Spleen (tissue), 11 donors: ENCODE data around the gene COBL. TPM values are rescaled to one million over a fixed set of nuclear protein-coding genes. Genes with fewer than 3 reads are reported as not detected.

Experiments
- DNase-seq: peaks from one replicate; pipeline ENCODE4 v3.0.0-alpha.2; 2020
- H3K27ac ChIP-seq, 8 donors: fragments of 200-600 bp; sonication (generic) in 7 of 8; 1 replicate in 4 of 8; 2 replicates in 4 of 8; pipeline versions ENCODE4 v1.5.0 to v1.8.0; 2016 to 2021; ENCODE audit warnings: inconsistent platforms in 4 of 8, mild to moderate bottlenecking in 4 of 8, moderate library complexity in 1 of 8
- H3K27me3 ChIP-seq, 7 donors: fragments of 200-600 bp; sonication (generic) in 6 of 7; replicated peaks in 1 of 7; 1 replicate in 4 of 7; 2 replicates in 3 of 7; pipeline versions ENCODE4 v1.5.0 to v1.8.0; 2016 to 2021; ENCODE audit warnings: inconsistent platforms in 3 of 7, mild to moderate bottlenecking in 1 of 7
- H3K36me3 ChIP-seq, 6 donors: fragments of 200-600 bp; sonication (generic) in 5 of 6; 1 replicate in 4 of 6; 2 replicates in 2 of 6; pipeline versions ENCODE4 v1.5.0 to v1.8.0; 2016 to 2021; ENCODE audit warnings: inconsistent platforms in 2 of 6
- H3K4me1 ChIP-seq, 6 donors: fragments of 200-600 bp; sonication (generic) in 5 of 6; 1 replicate in 3 of 6; 2 replicates in 3 of 6; pipeline versions ENCODE4 v1.5.0 to v1.8.0; 2016 to 2021; ENCODE audit warnings: inconsistent platforms in 3 of 6
- H3K4me3 ChIP-seq, 8 donors: fragments of 200-600 bp; sonication (generic) in 7 of 8; 1 replicate in 4 of 8; 2 replicates in 4 of 8; pipeline versions ENCODE4 v1.5.0 to v1.8.0; 2016 to 2021; ENCODE audit warnings: inconsistent platforms in 4 of 8, mild to moderate bottlenecking in 4 of 8, moderate library complexity in 2 of 8
- H3K9me3 ChIP-seq, 8 donors: fragments of 200-600 bp; sonication (generic) in 7 of 8; 1 replicate in 4 of 8; 2 replicates in 4 of 8; pipeline versions ENCODE4 v1.5.0 to v1.8.0; 2016 to 2021; ENCODE audit warnings: inconsistent platforms in 4 of 8
- CTCF ChIP-seq, 11 experiments: fragments of 200-600 bp in 7 of 11; fragments of 450-650 bp in 4 of 11; sonication (generic) in 4 of 11; IDR thresholded peaks in 8 of 11; conservative IDR thresholded peaks in 3 of 11; 1 replicate in 7 of 11; 2 replicates in 4 of 11; pipeline versions ENCODE4 v1.4.0 to v1.8.0; 2016 to 2021; ENCODE audit warnings: antibody characterized with exemption in 11 of 11, inconsistent platforms in 4 of 11, mild to moderate bottlenecking in 1 of 11
- POLR2A ChIP-seq, 3 donors: fragments of 450-650 bp; IDR thresholded peaks; one replicate each; pipeline ENCODE4 v1.5.1; 2017; ENCODE audit warnings: antibody characterized with exemption in 3 of 3, mild to moderate bottlenecking in 1 of 3
- POLR2AphosphoS5 ChIP-seq, 3 donors: sonication (generic); formaldehyde crosslinking; IDR thresholded peaks; one replicate each; pipeline ENCODE4 v1.5.1; 2017; ENCODE audit warnings: antibody characterized with exemption in 3 of 3
- WGBS, 5 donors: extraction: QIAGEN DNeasy Blood & Tissue Kit in 3 of 5; methylation state at CpG; one replicate each; pipeline versions ENCODE4 v1.1.5 to v1.1.7; 2013 to 2018; 5-methylcytosine and 5-hydroxymethylcytosine counted together
- intact Hi-C: fragments of 100-400 bp; cut with DNase I; formaldehyde crosslinking; loops from one replicate; pipeline ENCODE4 v1.15.0; 2023; ENCODE audit warnings: low total_unique reads
- polyA plus RNA-seq, 3 donors: library from polyadenylated mRNA; stranded (reverse); fragments of 200-250 nt; gene quantifications; one replicate each; pipeline ENCODE4 v1.2.1, GENCODE V29; 2013
- total RNA-seq, 7 donors: library from RNA; depleted of rRNA in 3 of 7; stranded (reverse); fragments of >200 nt in 3 of 7; fragmentation: NEBNext Ultra II Directional in 4 of 7; extraction: Animal tissue kit (Norgen Biotek cat#: 25700) in 4 of 7; gene quantifications; one replicate each; pipeline versions ENCODE4 v1.1.0 to v1.2.1, GENCODE V29; 2016 to 2021
- donor health status: healthy with polysubstance abuse.
- donor health status: DM: no; HTN: no; CAD: no; lungs with moderate emphysema.
- donor health status: DM: no; HTN: no; CAD: no.
- donor health status: Bipolar disorder and iron deficiency.
- donor health status: healthy.
- donor health status: DM: no; HTN: no; CAD: no.
- donor health status: DM: yes; HTN: yes; CAD: no.

COBL gene
- total and polyA plus RNA-seq, 10 donors = 0.09 to 0.80 (median 0.57) TPM; not detected in 1

GRCh38 chr7:51224811-51225595, 91.6 kb downstream of the COBL start:
- intact Hi-C loops = no loop called here
- Histone ChIP-seq H3K27ac (no peak overlapping the region), H3K36me3 (no peaks in the 10 kb centered on the region), H3K4me3 (no peak overlapping the region), H3K27me3 (peaks cover 0 to 6% (median 0%) of the 10 kb centered on the region in 7 donors), H3K4me1 (no peaks in the 10 kb centered on the region), H3K9me3 (no peaks in the 10 kb centered on the region)
- WGBS, 5 donors = 76 to 84% (median 81%) methylated on average over 17 of the region's 17 CpGs
- DNase-seq = no peak
- TF ChIP-seq CTCF (IDR thresholded peaks at IDR 0.05 in 8 of 11, conservative IDR thresholded peaks at IDR 0.05 in 3 of 11) (no peak), POLR2A (IDR thresholded peaks at IDR 0.05) (no peak), POLR2AphosphoS5 (IDR thresholded peaks at IDR 0.05) (no peak)

GRCh38 chr7:51223505-51223904, 93.1 kb downstream of the COBL start:
- no peak for DNase-seq
- no peaks in the 10 kb centered on the region for H3K9me3 ChIP-seq
- H3K36me3 ChIP-seq = no peaks in the 10 kb centered on the region
- intact Hi-C loops = no loop called here
- 80 to 91% (median 82%) methylated on average over 2 of the region's 2 CpGs for WGBS, 5 donors
- no peak for TF ChIP-seq POLR2AphosphoS5 (IDR thresholded peaks at IDR 0.05)
- no peak overlapping the region for H3K27ac ChIP-seq
- no peak overlapping the region for H3K4me3 ChIP-seq
- H3K27me3 ChIP-seq = no peaks in the 10 kb centered on the region
- H3K4me1 ChIP-seq = no peaks in the 10 kb centered on the region

- Histone ChIP-seq H3K4me1 (no peaks in the 10 kb centered on the region), H3K9me3 (no peaks in the 10 kb centered on the region), H3K27me3 (no peaks in the 10 kb centered on the region), H3K27ac (no peak overlapping the region), H3K36me3 (no peaks in the 10 kb centered on the region), H3K4me3 (no peak overlapping the region)
- intact Hi-C loops = no loop called here
- TF ChIP-seq CTCF (IDR thresholded peaks at IDR 0.05 in 8 of 11, conservative IDR thresholded peaks at IDR 0.05 in 3 of 11) = no peak
- DNase-seq = no peak
- WGBS, 5 donors = 78 to 91% (median 88%) methylated on average over 10 of the region's 10 CpGs
Measured at GRCh38 chr7:51222916-51223315, 93.7 kb downstream of the COBL start.

GRCh38 chr7:51220226-51220625, 96.4 kb downstream of the COBL start:
- TF ChIP-seq POLR2AphosphoS5 (IDR thresholded peaks at IDR 0.05) = no peak
- TF ChIP-seq POLR2A (IDR thresholded peaks at IDR 0.05) = no peak
- no peak for TF ChIP-seq CTCF (IDR thresholded peaks at IDR 0.05 in 8 of 11, conservative IDR thresholded peaks at IDR 0.05 in 3 of 11)
- Histone ChIP-seq H3K27me3 (no peaks in the 10 kb centered on the region), H3K36me3 (no peaks in the 10 kb centered on the region), H3K4me1 (no peaks in the 10 kb centered on the region), H3K4me3 (no peak overlapping the region), H3K27ac (no peak overlapping the region), H3K9me3 (no peaks in the 10 kb centered on the region)
- intact Hi-C loops = no loop called here
- no peak for DNase-seq
- 83 to 92% (median 84%) methylated on average over 11 of the region's 11 CpGs for WGBS, 5 donors
